ENCODE results near the gene NRXN3. TPM values are rescaled to one million over a fixed set of nuclear protein-coding genes. Genes with fewer than 3 reads are reported as not detected.

Gene NRXN3
- total RNA-seq, 1 experiment from 2014 or later, result not detected

- Histone ChIP-seq H3K27me3 (ENCODE audit: insufficient read depth, low read length) (no peaks in the 10 kb centered on the region; the same call in 1 of the 2 replicates), H3K9me2 (ENCODE audit: insufficient read depth) (no peaks in the 10 kb centered on the region), H3K79me2 (ENCODE audit: insufficient read depth, low read length) (no peaks in the 10 kb centered on the region), H3K4me2 (ENCODE audit: low read length) (no peak overlapping the region), H3K4me3 (replicated peaks in 1 of 2; ENCODE audit: low read depth in 1 of 2, low read length in 2 of 2) (no peak overlapping the region), H2AFZ (ENCODE audit: low read depth, low read length, poor library complexity, severe bottlenecking) (no peak overlapping the region), H3K27ac (ENCODE audit: low read depth, low read length) (no peak overlapping the region), H4K20me1 (ENCODE audit: insufficient read depth) (no peaks in the 10 kb centered on the region), H3K4me1 (ENCODE audit: control insufficient read depth in 1 of 2, insufficient read depth in 2 of 2, low read length in 2 of 2) (no peaks in the 10 kb centered on the region), H3K9ac (ENCODE audit: low read length) (no peak overlapping the region), H3K9me3 (ENCODE audit: control insufficient read depth in 1 of 2, insufficient read depth in 1 of 2, low read depth in 1 of 2, low read length in 2 of 2) (no peaks in the 10 kb centered on the region), H3K36me3 (ENCODE audit: control insufficient read depth in 1 of 2, insufficient read depth in 2 of 2, low read length in 2 of 2) (no peaks in the 10 kb centered on the region)
- CTCF ChIA-PET, result interaction anchor here (1.5 kb wide), 1 partner anchor 115 kb away, joined by 3 read pairs; no protein-coding TSS in a partner anchor
- no TSS peak for BruUV-seq (replicated peaks)
- no peak for DNase-seq (ENCODE audit: low read depth, low spot score)
- RAD21 ChIA-PET (ENCODE audit: low non-redundant PET in 1 of 2, low total read pairs in 2 of 2, uncharacterized antibody in 2 of 2, unreplicated experiment in 2 of 2), result no interaction called here
- no peak for ATAC-seq
- POLR2A ChIA-PET, result no interaction called here
- TF ChIP-seq FOSL1 (IDR thresholded peaks at IDR 0.05; ENCODE audit: low read depth), result no peak
- TF ChIP-seq EGR1 (IDR thresholded peaks at IDR 0.05; ENCODE audit: low read depth), result no peak
- TF ChIP-seq RAD21 (IDR thresholded peaks at IDR 0.05; ENCODE audit: low read depth), result no peak
- TF ChIP-seq TCF7L2 (IDR thresholded peaks at IDR 0.05; ENCODE audit: borderline replicate concordance, extremely low read depth, insufficient read depth, insufficient read length), result no peak
- TF ChIP-seq ZBTB33 (IDR thresholded peaks at IDR 0.05; ENCODE audit: extremely low read depth, insufficient replicate concordance, low read length), result no peak
- TF ChIP-seq ZNF274 (IDR thresholded peaks at IDR 0.05; ENCODE audit: low read depth, low read length), result no peak
- no peak for TF ChIP-seq EZH2phosphoT487 (IDR thresholded peaks at IDR 0.05; ENCODE audit: borderline replicate concordance)
- TF ChIP-seq CBX3 (IDR thresholded peaks at IDR 0.05; ENCODE audit: low read depth), result no peak
- intact Hi-C loops (cut with micrococcal nuclease), result no loop called here
Observed at GRCh38 chr14:78450669-78451318, 280.6 kb downstream of the NRXN3 start.

Measured in HCT116 (cell line).